GM12891 (cell line): Measurements from ENCODE around the gene SIX5.

Source experiments
- PAX5 ChIP-seq: IDR thresholded peaks from 2 replicates; pipeline ENCODE4 v1.6.1; 2011; ENCODE audit warnings: low read length, moderate library complexity, mild to moderate bottlenecking; ENCODE audit not compliant: insufficient read depth, severe bottlenecking
- POLR2A ChIP-seq: IDR thresholded peaks from 2 replicates; pipeline ENCODE4 v1.6.1; 2011; ENCODE audit warnings: low read depth, low read length, control low read depth
- POLR2AphosphoS5 ChIP-seq: IDR thresholded peaks from 2 replicates; pipeline ENCODE4 v1.6.1; 2011; ENCODE audit warnings: low read depth, low read length, control low read depth
- POU2F2 ChIP-seq: IDR thresholded peaks from 2 replicates; pipeline ENCODE4 v1.6.1; 2011; ENCODE audit warnings: low read depth, mild to moderate bottlenecking, control low read depth, low read length, moderate library complexity
- SPI1 ChIP-seq: IDR thresholded peaks from 2 replicates; pipeline ENCODE4 v1.6.1; 2011; ENCODE audit warnings: low read depth, low read length, control low read depth
- TAF1 ChIP-seq: IDR thresholded peaks from 2 replicates; pipeline ENCODE4 v1.6.1; 2011; ENCODE audit warnings: low read depth, low read length, control low read depth

GRCh38 chr19:45746866-45747265 is 22.2 kb downstream of the SIX5 start:
- TF ChIP-seq SPI1 = no peak
- TF ChIP-seq POLR2A = no peak
- no peak for TF ChIP-seq POLR2AphosphoS5
- no peak for TF ChIP-seq PAX5
- no peak for TF ChIP-seq TAF1
- no peak for TF ChIP-seq POU2F2
